Vein endothelial cell (primary cell): ENCODE results near the gene INSYN2B. TPM values are rescaled to one million over a fixed set of nuclear protein-coding genes. Genes with fewer than 3 reads are reported as not detected.

Experiments
- small RNA-seq: library from RNA; depleted of rRNA; stranded (forward); fragments of <200 nt; gene quantifications from one replicate; pipeline ENCODE3, GENCODE V24; 2012
- total RNA-seq: library from RNA; depleted of rRNA; stranded (reverse); fragments of >200 nt; gene quantifications from 2 replicates; pipeline ENCODE4 v1.2.3, GENCODE V29; 2012

The INSYN2B gene
- 26.1 and 52.3 TPM in 2 replicates for total RNA-seq

GRCh38 chr5:169980418-169981053, at the start of gene INSYN2B:
Gene INSYN2B (minus strand): TSS chr5:169980495. CDS start chr5:169883898, 96,597 bp downstream.

Small RNAs within 50 kb of the gene (small RNA-seq; reads per million reads assigned to genes)
- gene MIR378E = not detected

Other genes with a start within 250 kb of the INSYN2B start
- gene FOXI1, start 125.4 kb upstream of the INSYN2B start, total RNA-seq = under 0.01 TPM in 1 of 2 replicates, not detected in the other